PFSK-1 (cell line): ENCODE measurements around the gene N4BP2L2.

ENCODE experiments used
- FOXP2 ChIP-seq: optimal IDR thresholded peaks from 2 replicates; pipeline ENCODE3; 2011; ENCODE audit warnings: borderline replicate concordance, control low read depth, inconsistent platforms; ENCODE audit not compliant: insufficient read depth; ENCODE audit errors: extremely low read length, extremely low read depth
- POLR2AphosphoS5 ChIP-seq: IDR thresholded peaks from 2 replicates; pipeline ENCODE4 v1.6.1; 2012; ENCODE audit warnings: low read depth, mild to moderate bottlenecking, control low read depth, low read length, moderate library complexity
- SIN3A ChIP-seq: IDR thresholded peaks from 2 replicates; pipeline ENCODE4 v1.6.1; 2012; ENCODE audit warnings: mild to moderate bottlenecking, low read length, moderate library complexity, borderline replicate concordance; ENCODE audit not compliant: insufficient read depth
- TAF1 ChIP-seq: IDR thresholded peaks from 2 replicates; pipeline ENCODE4 v1.6.1; 2012; ENCODE audit warnings: low read length, control low read depth, borderline replicate concordance; ENCODE audit not compliant: insufficient read depth
- TF ChIP-seq, protein P1 (sequence below), 2 experiments: IDR thresholded peaks; 2 replicates each; pipeline versions ENCODE4 v1.6.1 to v1.8.0; 2011 to 2012; ENCODE audit warnings: low read depth in 2 of 2, low read length in 2 of 2, control low read depth in 1 of 2, inconsistent platforms in 1 of 2, mild to moderate bottlenecking in 1 of 2, moderate library complexity in 1 of 2; ENCODE audit not compliant: insufficient read depth in 1 of 2

Gene N4BP2L2

DNA sequence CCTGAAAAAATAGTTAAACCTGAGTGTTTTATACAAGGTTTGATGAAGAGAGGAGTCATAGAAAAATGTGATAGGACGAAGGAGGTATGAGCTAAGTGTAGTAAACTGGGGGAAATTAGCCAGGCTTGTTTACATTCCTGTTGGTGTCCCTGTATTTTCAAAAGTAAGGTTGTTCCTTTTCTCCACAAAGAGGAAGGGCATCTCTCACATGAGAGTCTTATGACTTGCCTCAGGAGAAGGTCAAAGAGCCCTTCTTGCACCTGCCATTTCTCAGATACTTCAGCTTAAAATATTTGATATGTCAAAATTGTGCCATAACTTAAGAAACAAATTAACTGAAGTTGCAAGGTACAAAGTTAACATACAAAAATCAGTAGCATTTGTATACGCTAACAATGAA lies 3.6 kb upstream of the N4BP2L2 start:
- TF ChIP-seq, protein P1, sequence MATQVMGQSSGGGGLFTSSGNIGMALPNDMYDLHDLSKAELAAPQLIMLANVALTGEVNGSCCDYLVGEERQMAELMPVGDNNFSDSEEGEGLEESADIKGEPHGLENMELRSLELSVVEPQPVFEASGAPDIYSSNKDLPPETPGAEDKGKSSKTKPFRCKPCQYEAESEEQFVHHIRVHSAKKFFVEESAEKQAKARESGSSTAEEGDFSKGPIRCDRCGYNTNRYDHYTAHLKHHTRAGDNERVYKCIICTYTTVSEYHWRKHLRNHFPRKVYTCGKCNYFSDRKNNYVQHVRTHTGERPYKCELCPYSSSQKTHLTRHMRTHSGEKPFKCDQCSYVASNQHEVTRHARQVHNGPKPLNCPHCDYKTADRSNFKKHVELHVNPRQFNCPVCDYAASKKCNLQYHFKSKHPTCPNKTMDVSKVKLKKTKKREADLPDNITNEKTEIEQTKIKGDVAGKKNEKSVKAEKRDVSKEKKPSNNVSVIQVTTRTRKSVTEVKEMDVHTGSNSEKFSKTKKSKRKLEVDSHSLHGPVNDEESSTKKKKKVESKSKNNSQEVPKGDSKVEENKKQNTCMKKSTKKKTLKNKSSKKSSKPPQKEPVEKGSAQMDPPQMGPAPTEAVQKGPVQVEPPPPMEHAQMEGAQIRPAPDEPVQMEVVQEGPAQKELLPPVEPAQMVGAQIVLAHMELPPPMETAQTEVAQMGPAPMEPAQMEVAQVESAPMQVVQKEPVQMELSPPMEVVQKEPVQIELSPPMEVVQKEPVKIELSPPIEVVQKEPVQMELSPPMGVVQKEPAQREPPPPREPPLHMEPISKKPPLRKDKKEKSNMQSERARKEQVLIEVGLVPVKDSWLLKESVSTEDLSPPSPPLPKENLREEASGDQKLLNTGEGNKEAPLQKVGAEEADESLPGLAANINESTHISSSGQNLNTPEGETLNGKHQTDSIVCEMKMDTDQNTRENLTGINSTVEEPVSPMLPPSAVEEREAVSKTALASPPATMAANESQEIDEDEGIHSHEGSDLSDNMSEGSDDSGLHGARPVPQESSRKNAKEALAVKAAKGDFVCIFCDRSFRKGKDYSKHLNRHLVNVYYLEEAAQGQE (IDR thresholded peaks at IDR 0.05; ENCODE audit: insufficient read depth in 1 of 2, low read depth in 2 of 2, low read length in 2 of 2) = no peak
- TF ChIP-seq TAF1 (no peak), POLR2AphosphoS5 (no peak), FOXP2 (no peak)

- no peak for TF ChIP-seq SIN3A
Observed at GRCh38 chr13:32538143-32538620, 413 bp downstream of the N4BP2L2 start.

- TF ChIP-seq TAF1 (no peak), SIN3A (no peak), POLR2AphosphoS5 (no peak), FOXP2 (no peak)
- TF ChIP-seq, protein P1 (IDR thresholded peaks at IDR 0.05; ENCODE audit: insufficient read depth in 1 of 2, low read depth in 2 of 2, low read length in 2 of 2) = no peak
Observed at GRCh38 chr13:32537580-32538142, 934 bp downstream of the N4BP2L2 start.

- no peak for TF ChIP-seq SIN3A
- no peak for TF ChIP-seq TAF1
- TF ChIP-seq, protein P1 (IDR thresholded peaks at IDR 0.05; ENCODE audit: insufficient read depth in 1 of 2, low read depth in 2 of 2, low read length in 2 of 2) = no peak
- TF ChIP-seq FOXP2 = no peak
- no peak for TF ChIP-seq POLR2AphosphoS5
Observed at GRCh38 chr13:32535748-32536147, 2.8 kb downstream of the N4BP2L2 start.

DNA sequence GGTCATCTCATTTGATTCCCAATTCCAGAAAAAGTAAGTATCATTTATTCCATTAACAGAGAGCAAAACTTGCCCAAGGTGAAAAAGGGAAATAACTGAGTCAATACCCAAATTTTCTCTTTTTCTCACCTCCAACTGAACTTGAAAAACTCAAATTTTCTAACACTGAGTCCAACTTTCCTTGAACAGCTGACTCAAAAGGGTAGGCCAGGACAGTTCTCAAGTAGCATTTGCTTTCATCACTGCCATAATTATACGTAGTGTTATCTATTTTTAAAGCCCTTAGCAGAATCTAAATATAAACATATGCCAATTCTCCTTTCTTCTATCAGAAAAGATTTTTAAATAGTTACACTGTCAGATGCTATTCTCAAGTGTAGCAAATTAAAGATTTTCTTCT lies 3.5 kb downstream of the N4BP2L2 start:
- TF ChIP-seq TAF1 (no peak), FOXP2 (no peak), SIN3A (no peak)

DNA sequence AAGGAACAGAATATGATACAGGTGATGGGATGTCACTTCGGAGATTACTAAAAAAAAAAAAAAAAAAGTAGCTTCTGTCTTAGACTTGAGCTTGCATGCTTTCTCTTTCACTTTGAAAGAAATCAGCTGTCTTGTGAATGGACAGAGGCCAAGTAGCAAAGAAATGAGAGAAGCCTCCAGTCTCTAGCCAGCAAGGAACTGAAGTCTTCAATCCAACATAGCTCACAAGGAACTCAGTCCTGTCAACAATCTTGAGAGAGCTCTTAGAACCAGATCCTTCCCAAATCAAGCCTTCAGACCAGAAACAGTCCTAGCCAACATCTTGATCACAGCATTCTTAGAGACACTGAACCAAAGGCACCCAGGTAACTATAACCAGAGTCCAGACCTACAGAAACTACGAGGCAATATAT lies 7.7 kb downstream of the N4BP2L2 start:
- TF ChIP-seq FOXP2 = no peak
- TF ChIP-seq POLR2AphosphoS5 = no peak
- TF ChIP-seq TAF1 = no peak
- TF ChIP-seq, protein P1 (IDR thresholded peaks at IDR 0.05; ENCODE audit: insufficient read depth in 1 of 2, low read depth in 2 of 2, low read length in 2 of 2) = no peak
- no peak for TF ChIP-seq SIN3A
